H1 (cell line): ENCODE measurements around the gene TET1. TPM values are rescaled to one million over a fixed set of nuclear protein-coding genes. Genes with fewer than 3 reads are reported as not detected.
"Not testable (repeated sequence)": the region's sequence is repeated elsewhere in the genome, so short reads cannot be mapped to it uniquely, and the experiment has no call there.

ENCODE experiments used
- CTCF ChIA-PET: fragments of 300-600 bp; sonication (Branson Sonifier 250); formaldehyde crosslinking; loops from one replicate; lab custom pipeline; 2021; ENCODE audit not compliant: partially characterized antibody; lab: Charles Lee
- POLR2A ChIA-PET: fragments of 300-600 bp; sonication (Branson Sonifier 250); formaldehyde crosslinking; loops from one replicate; lab custom pipeline; 2021; ENCODE audit warnings: inconsistent platforms; ENCODE audit not compliant: partially characterized antibody; lab: Charles Lee
- DNase-seq, 2 experiments: peaks; one replicate each; pipeline versions ENCODE4 v3.0.0 to v3.0.0-alpha.2; 2010 to 2022; ENCODE audit warnings: low spot score in 2 of 2, low read depth in 1 of 2, mixed read lengths in 1 of 2
- FAIRE-seq: peaks from 2 replicates; lab custom pipeline; 2011; peaks lifted over from hg19 to GRCh38; lab: Jason Lieb, UNC
- H2AFZ ChIP-seq: 2 replicates; pipeline ENCODE4 v1.8.1; 2012; ENCODE audit warnings: low read length, inconsistent platforms
- H2AK5ac ChIP-seq: 2 replicates; pipeline ENCODE4 v1.6.1; 2013; ENCODE audit warnings: low read depth, low read length
- H2BK120ac ChIP-seq: replicated peaks from 2 replicates; pipeline ENCODE3; 2013; ENCODE audit warnings: low read depth, low read length, inconsistent platforms
- H2BK12ac ChIP-seq: 2 replicates; pipeline ENCODE4 v1.6.1; 2013; ENCODE audit warnings: low read depth, low read length
- H2BK15ac ChIP-seq: 2 replicates; pipeline ENCODE4 v1.6.1; 2013; ENCODE audit warnings: low read length
- H2BK20ac ChIP-seq: 2 replicates; pipeline ENCODE4 v1.6.1; 2013; ENCODE audit warnings: low read length
- H2BK5ac ChIP-seq: 2 replicates; pipeline ENCODE4 v1.6.1; 2013; ENCODE audit warnings: low read depth, low read length
- H3K14ac ChIP-seq: 2 replicates; pipeline ENCODE4 v1.6.1; 2013; ENCODE audit warnings: inconsistent platforms; ENCODE audit not compliant: insufficient read length
- H3K18ac ChIP-seq: 2 replicates; pipeline ENCODE4 v1.6.1; 2013; ENCODE audit warnings: low read length; ENCODE audit errors: extremely low read depth
- H3K23ac ChIP-seq: 2 replicates; pipeline ENCODE4 v1.6.1; 2013; ENCODE audit warnings: inconsistent platforms; ENCODE audit not compliant: insufficient read length
- H3K23me2 ChIP-seq: 2 replicates; pipeline ENCODE4 v1.6.1; 2013; ENCODE audit warnings: low read depth, low read length
- H3K27ac ChIP-seq: 2 replicates; pipeline ENCODE4 v1.6.1; 2011; ENCODE audit warnings: low read depth, low read length, inconsistent platforms
- H3K27me3 ChIP-seq, 4 experiments: replicated peaks in 1 of 4; 1 replicate in 1 of 4; 2 replicates in 3 of 4; pipeline versions ENCODE4 v1.6.1 to v1.8.1; 2011 to 2013; ENCODE audit warnings: low read length in 3 of 4, mild to moderate bottlenecking in 3 of 4, inconsistent platforms in 2 of 4, mixed read lengths in 2 of 4, moderate library complexity in 1 of 4; ENCODE audit not compliant: control insufficient read depth in 3 of 4, insufficient read depth in 3 of 4; ENCODE audit errors: extremely low read depth in 1 of 4
- H3K36me3 ChIP-seq, 4 experiments: 2 replicates each; pipeline versions ENCODE4 v1.6.1 to v1.8.1; 2011 to 2013; ENCODE audit warnings: mild to moderate bottlenecking in 4 of 4, low read length in 3 of 4, moderate library complexity in 2 of 4, control low read depth in 1 of 4, inconsistent platforms in 1 of 4; ENCODE audit not compliant: insufficient read depth in 4 of 4, control insufficient read depth in 2 of 4
- H3K4ac ChIP-seq: replicated peaks from 2 replicates; pipeline ENCODE3; 2013; ENCODE audit warnings: low read length, low read depth, mixed read lengths, inconsistent platforms; ENCODE audit not compliant: insufficient read length
- H3K4me1 ChIP-seq, 4 experiments: replicated peaks in 1 of 4; 1 replicate in 1 of 4; 2 replicates in 3 of 4; pipeline versions ENCODE4 v1.6.1 to v1.8.1; 2011 to 2013; ENCODE audit warnings: low read length in 3 of 4, inconsistent platforms in 2 of 4, mixed read lengths in 1 of 4; ENCODE audit not compliant: insufficient read depth in 4 of 4, control insufficient read depth in 3 of 4
- H3K4me2 ChIP-seq, 2 experiments: 2 replicates each; pipeline versions ENCODE4 v1.6.1 to v1.8.1; 2011 to 2013; ENCODE audit warnings: low read depth in 2 of 2, low read length in 2 of 2, control low read depth in 1 of 2, inconsistent platforms in 1 of 2, mild to moderate bottlenecking in 1 of 2; ENCODE audit not compliant: insufficient read depth in 1 of 2
- H3K4me3 ChIP-seq, 4 experiments: fragments of 200-600, 300-600 bp in 1 of 4; sonication (generic), shearing (Covaris generic), sonication (Bioruptor Twin) in 1 of 4; 2 replicates each; pipeline versions ENCODE4 v1.5.1 to v1.8.1; 2011 to 2016; ENCODE audit warnings: low read length in 4 of 4, low read depth in 3 of 4, control low read depth in 2 of 4, inconsistent platforms in 2 of 4, mild to moderate bottlenecking in 2 of 4, mixed read lengths in 1 of 4, moderate library complexity in 1 of 4; ENCODE audit not compliant: insufficient read depth in 2 of 4; ENCODE audit errors: extremely low read depth in 1 of 4
- H3K56ac ChIP-seq: replicated peaks from 2 replicates; pipeline ENCODE3; 2013; ENCODE audit warnings: low read depth, mild to moderate bottlenecking, mixed read lengths, low read length, inconsistent platforms; ENCODE audit not compliant: insufficient read length
- H3K79me1 ChIP-seq: 2 replicates; pipeline ENCODE4 v1.6.1; 2013; ENCODE audit warnings: low read depth, low read length, control low read depth
- H3K79me2 ChIP-seq, 2 experiments: 2 replicates each; pipeline versions ENCODE4 v1.6.1 to v1.8.1; 2012 to 2013; ENCODE audit warnings: low read length in 2 of 2, mild to moderate bottlenecking in 2 of 2, inconsistent platforms in 1 of 2; ENCODE audit not compliant: insufficient read depth in 2 of 2, control insufficient read depth in 1 of 2
- H3K9ac ChIP-seq, 4 experiments: replicated peaks in 1 of 4; 1 replicate in 1 of 4; 2 replicates in 3 of 4; pipeline versions ENCODE4 v1.6.1 to v1.8.1; 2011 to 2013; ENCODE audit warnings: low read depth in 3 of 4, low read length in 3 of 4, control low read depth in 2 of 4, mild to moderate bottlenecking in 2 of 4, moderate library complexity in 2 of 4, inconsistent platforms in 1 of 4; ENCODE audit errors: extremely low read depth in 1 of 4
- H3K9me3 ChIP-seq, 2 experiments: 2 replicates each; pipeline versions ENCODE4 v1.6.1 to v1.8.1; 2012 to 2013; ENCODE audit warnings: mild to moderate bottlenecking in 2 of 2, moderate library complexity in 2 of 2, control low read depth in 1 of 2, inconsistent platforms in 1 of 2, low read depth in 1 of 2, low read length in 1 of 2, mixed read lengths in 1 of 2; ENCODE audit not compliant: insufficient read depth in 2 of 2
- H4K20me1 ChIP-seq, 2 experiments: replicated peaks in 1 of 2; 2 replicates each; pipeline versions ENCODE3 to v1.8.1; 2011 to 2013; ENCODE audit warnings: inconsistent platforms in 2 of 2, low read length in 2 of 2, mild to moderate bottlenecking in 1 of 2; ENCODE audit not compliant: insufficient read depth in 2 of 2, control insufficient read depth in 1 of 2
- H4K5ac ChIP-seq: 2 replicates; pipeline ENCODE4 v1.6.1; 2013; ENCODE audit warnings: low read length, low read depth, mixed read lengths, inconsistent platforms; ENCODE audit not compliant: insufficient read length
- H4K8ac ChIP-seq: 2 replicates; pipeline ENCODE4 v1.8.0; 2013; ENCODE audit warnings: mild to moderate bottlenecking, moderate library complexity, low read length, inconsistent platforms; ENCODE audit not compliant: insufficient read depth; ENCODE audit errors: extremely low read depth
- H4K91ac ChIP-seq: replicated peaks from 2 replicates; pipeline ENCODE3; 2013; ENCODE audit warnings: low read length, mixed read lengths, inconsistent platforms; ENCODE audit not compliant: insufficient read length
- EZH2 ChIP-seq: fragments of 200-600 bp; sonication (generic); IDR thresholded peaks from 2 replicates; pipeline ENCODE4 v1.7.1; 2012; ENCODE audit warnings: low read depth, mild to moderate bottlenecking, moderate library complexity, low read length, inconsistent platforms; ENCODE audit not compliant: severe bottlenecking
- POLR2A ChIP-seq, 2 experiments: IDR thresholded peaks; 1 replicate in 1 of 2; 2 replicates in 1 of 2; pipeline ENCODE4 v1.6.1; 2011; ENCODE audit warnings: low read depth in 2 of 2, low read length in 2 of 2, mild to moderate bottlenecking in 2 of 2; ENCODE audit errors: control extremely low read depth in 1 of 2
- RBBP5 ChIP-seq: IDR thresholded peaks from 2 replicates; pipeline ENCODE4 v1.7.1; 2012; ENCODE audit warnings: low read depth, mild to moderate bottlenecking, inconsistent platforms, low read length, moderate library complexity, borderline replicate concordance
- WGBS, 2 experiments: shearing (Covaris generic) in 1 of 2; methylation state at CpG; one replicate each; pipeline versions ENCODE4 v1.1.6 to v1.1.7; 2013 to 2015; ENCODE audit warnings: low lambda C conversion rate in 2 of 2, mixed read lengths in 2 of 2, inconsistent platforms in 1 of 2, low coverage in 1 of 2, missing lambda C conversion rate in 1 of 2; ENCODE audit not compliant: insufficient replicate concordance in 2 of 2, insufficient coverage in 1 of 2, insufficient read length in 1 of 2; ENCODE audit errors: extremely low coverage in 1 of 2, missing lambda C conversion rate in 1 of 2; 5-methylcytosine and 5-hydroxymethylcytosine counted together
- polyA plus RNA-seq, 7 experiments: library from polyadenylated mRNA; depleted of rRNA in 3 of 7; stranded (reverse) in 5 of 7; unstranded in 2 of 7; fragments of >200 nt in 5 of 7; fragments of 200-250 nt in 2 of 7; gene quantifications; 1 replicate in 5 of 7; 2 replicates in 1 of 7; 4 replicates in 1 of 7; pipeline versions ENCODE4 v1.2.1 to v1.2.3, GENCODE V29; 2011 to 2013; ENCODE audit warnings: missing spikeins in 2 of 7, mixed read lengths in 2 of 7
- total RNA-seq: library from RNA; stranded (reverse); fragmentation: NEBNext Ultra II Directional; extraction: Animal tissue kit (Norgen Biotek cat#: 25700); gene quantifications from 2 replicates; pipeline ENCODE4 v1.2.1, GENCODE V29; 2021

Gene TET1
- total and polyA plus RNA-seq, 2 of the 8 experiments (the other 6 are each of a cell fraction or from before 2014, with no cell fraction given), result 15.2 to 69.3 TPM

- TF ChIP-seq RBBP5 (no peak), EZH2 (no peak), POLR2A (IDR thresholded peaks at IDR 0.05; ENCODE audit: control extremely low read depth in 1 of 2, low read depth in 2 of 2, low read length in 2 of 2) (no peak)
- TF ChIP-seq, all 59 proteins: peak for 0
Observed at GRCh38 chr10:68606918-68607317, 46.8 kb downstream of the TET1 start (continued).

GRCh38 chr10:68610023-68610422, 49.9 kb downstream of the TET1 start:
- H3K23me2 ChIP-seq, FAIRE-seq, H2AFZ ChIP-seq, H4K91ac ChIP-seq, H3K4me2 ChIP-seq, H2BK5ac ChIP-seq, H3K9ac ChIP-seq, H3K27me3 ChIP-seq, H4K8ac ChIP-seq, H2BK120ac ChIP-seq, H2BK15ac ChIP-seq, H3K4me1 ChIP-seq, H2AK5ac ChIP-seq, H3K27ac ChIP-seq, H3K79me1 ChIP-seq, DNase-seq, H3K14ac ChIP-seq, H2BK12ac ChIP-seq, H3K4me3 ChIP-seq, H3K9me3 ChIP-seq, H3K23ac ChIP-seq, H2BK20ac ChIP-seq, H3K56ac ChIP-seq, H4K5ac ChIP-seq, H3K18ac ChIP-seq, H3K36me3 ChIP-seq, H4K20me1 ChIP-seq, H3K4ac ChIP-seq, CTCF ChIA-PET: not testable (repeated sequence)
- H3K79me2 ChIP-seq, result peaks cover 0 to 34% of the 10 kb centered on the region in 2 experiments; a peak in 2 of 4 replicates
- 95% methylated on average over 10 of the region's 10 CpGs; no CpG with 5 or more reads in 1 of the 2 experiments for WGBS, 2 experiments
- POLR2A ChIA-PET, result interaction anchor here (1.3 to 2.0 kb wide), 2 partner anchors 9 to 114 kb away, joined by 4 to 8 read pairs; no protein-coding TSS in a partner anchor
